HG03064 (cell line): Measurements from ENCODE around the gene TNS3.

Experiments used
- ATAC-seq: cut with Tn5 transposase; IDR thresholded peaks from one replicate; pipeline ENCODE4 v1.9.1; 2021; ENCODE audit warnings: low read depth; ENCODE audit not compliant: unreplicated experiment

TNS3 gene

GRCh38 chr7:47492716-47493325 lies 89.1 kb downstream of the TNS3 start:
- ATAC-seq: no peak

- ATAC-seq: no peak
Measured at GRCh38 chr7:47490501-47491265, 91.2 kb downstream of the TNS3 start.

GRCh38 chr7:47489624-47490023 lies 92.3 kb downstream of the TNS3 start:
- no peak for ATAC-seq

GRCh38 chr7:47488969-47489342 lies 93.0 kb downstream of the TNS3 start:
- ATAC-seq: no peak

- no peak for ATAC-seq
Measured at GRCh38 chr7:47488201-47488968, 93.5 kb downstream of the TNS3 start.

GRCh38 chr7:47485640-47486435 lies 96.1 kb downstream of the TNS3 start:
- ATAC-seq: no peak

GRCh38 chr7:47484923-47485639 lies 96.8 kb downstream of the TNS3 start:
- ATAC-seq: no peak

- no peak for ATAC-seq
Measured at GRCh38 chr7:47484457-47484856, 97.5 kb downstream of the TNS3 start.

- no peak for ATAC-seq
Measured at GRCh38 chr7:47483604-47484273, 98.2 kb downstream of the TNS3 start.

GRCh38 chr7:47482013-47482875 lies 99.7 kb downstream of the TNS3 start:
- ATAC-seq: no peak

- no peak for ATAC-seq
Measured at GRCh38 chr7:47481541-47482012, 100.3 kb downstream of the TNS3 start.

GRCh38 chr7:47480576-47481538 lies 101.1 kb downstream of the TNS3 start:
- ATAC-seq: no peak

GRCh38 chr7:47479821-47480575 lies 101.9 kb downstream of the TNS3 start:
- ATAC-seq: no peak

GRCh38 chr7:47478926-47479711 lies 102.8 kb downstream of the TNS3 start:
- no peak for ATAC-seq

- no peak for ATAC-seq
Measured at GRCh38 chr7:47478017-47478344, 103.9 kb downstream of the TNS3 start.
